ENCODE results near the gene USP10.

Gene USP10

DNA sequence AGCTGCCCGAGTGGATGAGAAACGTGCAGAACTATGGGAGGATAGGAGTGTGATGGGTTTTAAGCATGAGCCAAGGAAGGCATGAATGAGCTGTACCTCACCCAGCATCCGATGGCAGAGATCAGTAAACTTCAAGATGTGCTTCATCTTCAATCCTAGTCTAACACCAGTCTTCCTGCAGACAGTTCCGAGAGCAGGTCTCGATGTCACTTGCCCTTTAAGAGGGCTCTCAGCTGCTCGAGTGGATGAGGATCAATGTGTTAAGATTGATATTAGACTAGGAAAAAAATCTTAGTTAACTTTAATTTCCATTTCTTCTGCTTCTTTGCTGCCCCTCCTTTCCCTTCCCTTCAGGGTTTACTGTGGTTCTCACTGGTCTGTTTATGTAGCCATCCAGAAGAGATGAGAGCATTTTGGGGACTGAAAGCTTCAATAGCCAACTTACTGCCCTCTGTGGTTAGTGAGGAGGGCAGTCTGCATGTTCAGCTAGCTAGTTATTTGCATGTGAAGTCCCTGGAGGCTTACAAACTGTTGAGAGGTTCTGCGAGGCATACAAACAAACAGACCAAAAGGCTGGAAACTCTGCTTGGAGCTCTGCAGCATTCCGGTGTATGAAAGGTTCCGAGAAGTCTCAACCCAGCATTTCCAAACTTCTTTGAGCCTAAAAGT lies 36.2 kb upstream of the USP10 start:
- no peak overlapping the region for H3K4me3 ChIP-seq (ENCODE audit: low read depth, low read length)
- TF ChIP-seq, protein P1, sequence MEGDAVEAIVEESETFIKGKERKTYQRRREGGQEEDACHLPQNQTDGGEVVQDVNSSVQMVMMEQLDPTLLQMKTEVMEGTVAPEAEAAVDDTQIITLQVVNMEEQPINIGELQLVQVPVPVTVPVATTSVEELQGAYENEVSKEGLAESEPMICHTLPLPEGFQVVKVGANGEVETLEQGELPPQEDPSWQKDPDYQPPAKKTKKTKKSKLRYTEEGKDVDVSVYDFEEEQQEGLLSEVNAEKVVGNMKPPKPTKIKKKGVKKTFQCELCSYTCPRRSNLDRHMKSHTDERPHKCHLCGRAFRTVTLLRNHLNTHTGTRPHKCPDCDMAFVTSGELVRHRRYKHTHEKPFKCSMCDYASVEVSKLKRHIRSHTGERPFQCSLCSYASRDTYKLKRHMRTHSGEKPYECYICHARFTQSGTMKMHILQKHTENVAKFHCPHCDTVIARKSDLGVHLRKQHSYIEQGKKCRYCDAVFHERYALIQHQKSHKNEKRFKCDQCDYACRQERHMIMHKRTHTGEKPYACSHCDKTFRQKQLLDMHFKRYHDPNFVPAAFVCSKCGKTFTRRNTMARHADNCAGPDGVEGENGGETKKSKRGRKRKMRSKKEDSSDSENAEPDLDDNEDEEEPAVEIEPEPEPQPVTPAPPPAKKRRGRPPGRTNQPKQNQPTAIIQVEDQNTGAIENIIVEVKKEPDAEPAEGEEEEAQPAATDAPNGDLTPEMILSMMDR (IDR thresholded peaks at IDR 0.05; ENCODE audit: low read depth, low read length), result no peak
- in situ Hi-C loops (cut with HindIII; ENCODE audit: low sequenced_read_pairs), result no loop called here
- no peak for DNase-seq (ENCODE audit: low read depth, low spot score)

DNA sequence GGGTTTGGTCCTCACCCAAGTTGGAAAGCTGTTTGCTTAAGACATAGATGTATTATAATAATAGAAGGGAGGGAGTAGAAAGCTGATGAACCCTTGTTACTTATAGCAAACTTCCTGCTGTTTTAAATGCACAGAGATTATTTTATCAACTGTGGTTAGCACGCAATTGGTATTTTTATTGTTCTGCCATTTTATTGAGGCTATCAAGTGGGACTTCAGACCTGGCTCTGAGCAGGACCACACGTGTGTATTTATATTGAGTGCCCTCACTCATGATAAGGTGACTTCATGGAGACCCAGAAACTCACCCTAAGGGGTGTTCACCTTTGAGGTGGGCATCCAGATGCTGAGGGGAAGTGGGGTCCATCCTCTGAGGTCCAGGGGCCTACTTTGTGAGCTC lies 34.4 kb upstream of the USP10 start:
- no peak overlapping the region for H3K4me3 ChIP-seq (ENCODE audit: low read depth, low read length)
- DNase-seq (ENCODE audit: low read depth, low spot score), result no peak
- in situ Hi-C loops (cut with HindIII; ENCODE audit: low sequenced_read_pairs), result no loop called here
- TF ChIP-seq, protein P1 (IDR thresholded peaks at IDR 0.05; ENCODE audit: low read depth, low read length), result no peak

DNA sequence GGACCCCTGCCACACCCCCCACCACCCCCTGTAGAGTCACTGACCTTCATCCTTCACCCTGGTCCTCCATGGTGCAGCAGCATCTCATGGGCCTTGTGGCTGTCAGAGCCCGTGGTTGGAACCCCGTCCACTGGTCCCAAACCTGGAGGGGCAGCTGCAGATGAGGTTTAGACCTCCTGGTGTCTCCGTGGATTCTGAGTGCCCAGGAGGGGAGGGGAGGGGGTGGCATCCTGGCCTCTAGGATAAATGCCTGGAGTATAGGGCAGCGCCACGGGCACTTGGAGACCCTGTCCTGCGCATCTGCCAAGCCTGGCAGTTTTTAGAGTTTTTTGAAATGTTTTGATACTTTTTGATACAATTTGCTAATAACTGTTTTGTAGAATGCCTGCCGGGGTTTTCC lies 34.0 kb upstream of the USP10 start:
- TF ChIP-seq, protein P1 (IDR thresholded peaks at IDR 0.05; ENCODE audit: low read depth, low read length), result no peak
- H3K4me3 ChIP-seq (ENCODE audit: low read depth, low read length), result no peak overlapping the region
- DNase-seq (ENCODE audit: low read depth, low spot score), result no peak
- in situ Hi-C loops (cut with HindIII; ENCODE audit: low sequenced_read_pairs), result no loop called here

DNA sequence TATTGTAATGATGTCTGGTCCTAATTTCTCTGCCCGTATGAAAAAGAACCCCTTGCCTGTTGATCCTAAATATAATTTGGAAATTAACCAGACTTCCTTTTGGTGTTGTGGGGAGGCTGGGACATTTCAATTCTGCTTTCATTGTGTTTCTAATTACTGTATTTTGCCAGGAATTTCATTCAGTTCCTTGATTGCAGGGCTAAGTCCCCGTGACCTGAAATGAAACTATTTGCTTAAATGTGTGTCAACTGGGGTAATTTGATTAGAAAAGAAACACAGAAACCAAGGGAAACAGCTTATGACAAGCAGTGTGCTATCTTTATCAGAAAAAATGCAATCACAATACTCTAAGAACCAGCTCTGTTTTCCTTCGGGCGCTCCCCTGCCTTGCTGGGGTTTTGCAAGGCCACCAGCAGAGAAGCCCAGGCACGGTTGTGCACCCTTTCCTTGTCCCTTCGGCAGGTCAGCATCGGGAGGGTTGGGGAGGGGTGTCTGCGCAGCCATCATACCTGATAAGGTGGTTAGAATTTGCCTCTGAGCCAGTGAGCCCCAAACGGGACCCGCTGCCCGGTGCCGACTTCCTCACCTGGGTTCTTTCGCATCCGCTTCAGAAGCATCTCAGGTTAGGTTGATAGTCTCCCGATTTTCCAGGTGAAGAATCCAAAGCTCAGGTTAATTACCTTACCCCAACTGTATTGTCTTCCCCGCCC lies 32.0 kb upstream of the USP10 start:
- no peak overlapping the region for H3K4me3 ChIP-seq (ENCODE audit: low read depth, low read length)
- no peak for DNase-seq (ENCODE audit: low read depth, low spot score)
- TF ChIP-seq, protein P1 (IDR thresholded peaks at IDR 0.05; ENCODE audit: low read depth, low read length), result no peak
- in situ Hi-C loops (cut with HindIII; ENCODE audit: low sequenced_read_pairs), result no loop called here

DNA sequence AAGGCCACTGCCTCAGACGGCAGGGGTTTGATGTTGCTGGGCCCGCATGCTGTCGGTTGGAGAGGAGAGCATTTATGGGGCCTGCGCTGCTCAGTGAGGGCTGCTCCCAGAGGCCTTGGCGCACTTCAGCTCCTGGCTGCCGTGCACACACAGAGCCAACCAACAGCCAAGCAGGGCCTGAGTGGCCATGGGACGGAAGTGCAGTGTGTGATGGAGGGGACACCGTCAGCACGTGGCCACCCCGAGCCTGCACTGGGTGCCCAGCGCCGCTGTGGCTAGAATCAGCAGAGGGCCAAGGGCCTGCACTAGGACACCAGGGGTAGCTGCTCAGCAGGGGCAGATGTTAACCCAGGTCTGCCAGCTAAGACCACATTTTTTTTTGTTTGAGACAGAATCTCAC lies 29.7 kb upstream of the USP10 start:
- TF ChIP-seq, protein P1 (IDR thresholded peaks at IDR 0.05; ENCODE audit: low read depth, low read length), result no peak
- no peak for DNase-seq (ENCODE audit: low read depth, low spot score)
- in situ Hi-C loops (cut with HindIII; ENCODE audit: low sequenced_read_pairs), result no loop called here
- no peak overlapping the region for H3K4me3 ChIP-seq (ENCODE audit: low read depth, low read length)

DNA sequence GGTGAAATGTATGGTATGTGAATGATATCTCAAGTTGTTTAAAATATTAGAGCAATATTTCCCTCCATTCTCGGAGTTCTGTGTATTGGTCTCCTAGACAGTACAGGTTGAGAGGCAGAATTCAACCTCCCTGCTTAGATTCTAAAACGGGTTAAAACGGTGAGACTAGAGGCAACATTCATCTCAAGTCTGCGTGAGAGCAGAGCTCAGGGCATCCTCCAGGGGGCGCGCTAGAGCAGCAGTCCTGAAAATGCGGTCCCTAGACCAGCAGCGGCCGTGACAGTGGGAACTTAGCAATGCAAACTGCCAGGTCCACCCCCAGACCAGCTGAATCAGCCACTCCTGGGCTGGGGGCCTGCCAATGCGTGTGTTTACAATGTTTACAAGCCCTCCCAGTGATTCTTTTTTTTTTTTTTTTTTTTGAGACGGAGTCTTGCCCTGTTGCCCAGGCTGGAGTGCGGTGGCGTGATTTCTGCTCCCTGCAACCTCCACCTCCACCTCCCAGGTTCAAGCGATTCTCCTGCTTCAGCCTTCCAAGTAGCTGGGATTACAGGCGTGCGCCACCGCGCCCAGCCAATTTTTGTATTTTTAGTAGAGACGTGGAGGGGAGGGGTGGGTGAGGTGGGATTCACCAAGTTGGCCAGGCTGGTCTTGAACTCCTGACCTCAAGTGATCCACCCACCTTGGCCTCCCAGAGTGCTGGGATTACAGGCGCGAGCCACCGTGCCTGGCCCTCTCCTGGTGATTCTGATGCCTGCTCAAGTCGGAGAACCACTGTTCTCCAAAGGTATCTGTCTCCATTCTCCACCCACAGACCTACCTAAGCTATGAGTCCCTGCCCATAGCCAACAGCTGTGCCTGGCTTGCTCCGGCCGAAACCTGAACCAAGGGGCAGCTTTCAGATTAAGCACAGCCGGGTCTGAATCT lies 27.3 kb upstream of the USP10 start:
- H3K4me3 ChIP-seq (ENCODE audit: low read depth, low read length), result no peak overlapping the region
- peak; percentile 59 for DNase-seq (ENCODE audit: low read depth, low spot score)
- in situ Hi-C loops (cut with HindIII; ENCODE audit: low sequenced_read_pairs), result no loop called here
- TF ChIP-seq, protein P1 (IDR thresholded peaks at IDR 0.05; ENCODE audit: low read depth, low read length), result peak; percentile 98

All from astrocyte of the spinal cord (primary cell).